H1 (cell line): Measurements from ENCODE around the gene SYNJ2. TPM values are rescaled to one million over a fixed set of nuclear protein-coding genes. Genes with fewer than 3 reads are reported as not detected.

Experiments used
- BRCA1 ChIP-seq: IDR thresholded peaks from 2 replicates; pipeline ENCODE4 v1.6.1; 2012; ENCODE audit warnings: low read depth, low read length, improper control_type of control experiment
- CBX8 ChIP-seq: fragments of 300-800, 300-1000 bp; sonication (generic); IDR thresholded peaks from 2 replicates; pipeline ENCODE4 v1.7.1; 2016; ENCODE audit warnings: low read depth, low read length, borderline replicate concordance
- EZH2 ChIP-seq: fragments of 200-600 bp; sonication (generic); IDR thresholded peaks from 2 replicates; pipeline ENCODE4 v1.7.1; 2012; ENCODE audit warnings: low read depth, mild to moderate bottlenecking, moderate library complexity, low read length, inconsistent platforms; ENCODE audit not compliant: severe bottlenecking
- POLR2A ChIP-seq, 2 experiments: IDR thresholded peaks; 1 replicate in 1 of 2; 2 replicates in 1 of 2; pipeline ENCODE4 v1.6.1; 2011; ENCODE audit warnings: low read depth in 2 of 2, low read length in 2 of 2, mild to moderate bottlenecking in 2 of 2; ENCODE audit errors: control extremely low read depth in 1 of 2
- RAD21 ChIP-seq, 2 experiments: IDR thresholded peaks in 1 of 2; conservative IDR thresholded peaks in 1 of 2; 2 replicates each; pipeline ENCODE4 v1.6.1; 2011; ENCODE audit warnings: low read depth in 2 of 2, low read length in 2 of 2, improper control_type of control experiment in 1 of 2, inconsistent platforms in 1 of 2, mild to moderate bottlenecking in 1 of 2, moderate library complexity in 1 of 2
- SIX5 ChIP-seq: IDR thresholded peaks from 2 replicates; pipeline ENCODE4 v1.6.1; 2011; ENCODE audit warnings: mild to moderate bottlenecking, low read depth, low read length
- TEAD4 ChIP-seq: IDR thresholded peaks from 2 replicates; pipeline ENCODE4 v1.6.1; 2012; ENCODE audit warnings: low read depth, low read length, inconsistent platforms, mixed read lengths
- polyA plus RNA-seq, 7 experiments: library from polyadenylated mRNA; depleted of rRNA in 3 of 7; stranded (reverse) in 5 of 7; unstranded in 2 of 7; fragments of >200 nt in 5 of 7; fragments of 200-250 nt in 2 of 7; gene quantifications; 1 replicate in 5 of 7; 2 replicates in 1 of 7; 4 replicates in 1 of 7; pipeline versions ENCODE4 v1.2.1 to v1.2.3, GENCODE V29; 2011 to 2013; ENCODE audit warnings: missing spikeins in 2 of 7, mixed read lengths in 2 of 7
- total RNA-seq: library from RNA; stranded (reverse); fragmentation: NEBNext Ultra II Directional; extraction: Animal tissue kit (Norgen Biotek cat#: 25700); gene quantifications from 2 replicates; pipeline ENCODE4 v1.2.1, GENCODE V29; 2021

Gene SYNJ2
- total and polyA plus RNA-seq, 2 of the 8 experiments (the other 6 are each of a cell fraction or from before 2014, with no cell fraction given), result 3.7 to 13.9 TPM

GRCh38 chr6:158050107-158050735, 68.6 kb downstream of the SYNJ2 start (continued):
- no peak for TF ChIP-seq SIX5
- TF ChIP-seq CBX8, result no peak
- no peak for TF ChIP-seq TEAD4
- TF ChIP-seq BRCA1, result no peak
- no peak for TF ChIP-seq EZH2
- no peak for TF ChIP-seq POLR2A (IDR thresholded peaks at IDR 0.05; ENCODE audit: control extremely low read depth in 1 of 2, low read depth in 2 of 2, low read length in 2 of 2)
- TF ChIP-seq RAD21 (IDR thresholded peaks at IDR 0.05 in 1 of 2, conservative IDR thresholded peaks at IDR 0.05 in 1 of 2; ENCODE audit: low read depth in 2 of 2, low read length in 2 of 2), result no peak
- TF ChIP-seq, all 59 proteins: peak for 0
